OCI-LY3 (cell line): Measurements from ENCODE around the gene PTPN13.

ENCODE experiments used
- EZH2phosphoT487 ChIP-seq: fragments of 200-600 bp; shearing (Covaris generic); IDR thresholded peaks from 2 replicates; pipeline ENCODE4 v1.6.1; 2018; ENCODE audit warnings: antibody characterized with exemption, mixed run types, low read depth
- TF ChIP-seq, protein P1 (sequence below): fragments of 200-600, 300-600 bp; sonication (generic); IDR thresholded peaks from 2 replicates; pipeline ENCODE4 v1.5.1; 2014; ENCODE audit warnings: antibody characterized with exemption, low read length, low read depth

DNA sequence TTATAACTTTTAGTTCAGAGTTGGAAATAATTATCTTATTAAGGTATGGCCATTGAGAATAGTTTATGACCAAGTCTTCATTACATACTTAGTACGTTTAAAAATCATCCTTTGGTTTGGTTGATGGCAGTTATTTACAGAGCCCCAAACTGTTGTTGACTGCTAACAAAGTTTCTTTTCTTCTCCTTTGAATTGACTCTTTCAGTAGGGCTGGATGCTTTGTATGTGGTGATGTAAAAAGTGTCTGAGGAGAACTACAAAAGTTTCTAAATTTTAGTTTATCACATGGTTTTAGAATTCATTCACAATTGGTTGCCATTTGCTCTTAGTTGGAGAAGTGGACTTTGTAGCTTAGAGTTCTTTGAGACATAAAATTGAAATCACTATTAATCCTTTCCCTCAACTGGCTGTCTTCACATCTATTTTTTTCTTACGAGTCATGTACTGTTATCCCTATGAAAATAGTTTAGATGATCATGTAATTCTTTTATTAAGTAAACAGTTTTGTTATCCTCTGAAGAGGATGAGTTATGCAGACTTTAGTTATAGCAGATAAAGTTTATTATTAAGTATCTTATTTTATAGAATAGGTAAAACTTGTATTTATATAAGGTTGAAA, 14.8 kb downstream of the PTPN13 start:
- TF ChIP-seq, protein P1, sequence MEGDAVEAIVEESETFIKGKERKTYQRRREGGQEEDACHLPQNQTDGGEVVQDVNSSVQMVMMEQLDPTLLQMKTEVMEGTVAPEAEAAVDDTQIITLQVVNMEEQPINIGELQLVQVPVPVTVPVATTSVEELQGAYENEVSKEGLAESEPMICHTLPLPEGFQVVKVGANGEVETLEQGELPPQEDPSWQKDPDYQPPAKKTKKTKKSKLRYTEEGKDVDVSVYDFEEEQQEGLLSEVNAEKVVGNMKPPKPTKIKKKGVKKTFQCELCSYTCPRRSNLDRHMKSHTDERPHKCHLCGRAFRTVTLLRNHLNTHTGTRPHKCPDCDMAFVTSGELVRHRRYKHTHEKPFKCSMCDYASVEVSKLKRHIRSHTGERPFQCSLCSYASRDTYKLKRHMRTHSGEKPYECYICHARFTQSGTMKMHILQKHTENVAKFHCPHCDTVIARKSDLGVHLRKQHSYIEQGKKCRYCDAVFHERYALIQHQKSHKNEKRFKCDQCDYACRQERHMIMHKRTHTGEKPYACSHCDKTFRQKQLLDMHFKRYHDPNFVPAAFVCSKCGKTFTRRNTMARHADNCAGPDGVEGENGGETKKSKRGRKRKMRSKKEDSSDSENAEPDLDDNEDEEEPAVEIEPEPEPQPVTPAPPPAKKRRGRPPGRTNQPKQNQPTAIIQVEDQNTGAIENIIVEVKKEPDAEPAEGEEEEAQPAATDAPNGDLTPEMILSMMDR = no peak
- no peak for TF ChIP-seq EZH2phosphoT487
